ENCODE results near the gene SLC9A7.
"Not testable (repeated sequence)": the region's sequence is repeated elsewhere in the genome, so short reads cannot be mapped to it uniquely, and the experiment has no call there.

SLC9A7 gene

DNA sequence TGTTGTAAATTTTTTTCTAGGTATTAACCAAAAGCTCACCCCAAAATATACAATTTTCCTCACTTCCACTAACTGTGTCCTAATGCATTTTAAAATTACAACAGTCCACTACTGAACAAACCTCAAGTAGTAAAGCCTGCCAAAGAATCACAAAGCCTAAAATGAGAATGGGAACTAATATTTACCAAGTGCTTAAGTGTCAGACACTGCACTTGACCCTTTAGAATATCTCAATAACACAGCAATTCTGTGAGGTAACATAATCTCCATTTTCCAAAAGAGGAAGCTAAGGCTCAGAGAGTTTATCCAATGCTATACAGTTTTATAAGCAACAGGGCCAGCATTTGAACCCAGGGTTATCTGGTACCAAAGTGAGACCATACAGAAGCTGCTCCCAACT, 4.9 kb downstream of the SLC9A7 start:
- no peak for DNase-seq (ENCODE audit: low read depth)

DNA sequence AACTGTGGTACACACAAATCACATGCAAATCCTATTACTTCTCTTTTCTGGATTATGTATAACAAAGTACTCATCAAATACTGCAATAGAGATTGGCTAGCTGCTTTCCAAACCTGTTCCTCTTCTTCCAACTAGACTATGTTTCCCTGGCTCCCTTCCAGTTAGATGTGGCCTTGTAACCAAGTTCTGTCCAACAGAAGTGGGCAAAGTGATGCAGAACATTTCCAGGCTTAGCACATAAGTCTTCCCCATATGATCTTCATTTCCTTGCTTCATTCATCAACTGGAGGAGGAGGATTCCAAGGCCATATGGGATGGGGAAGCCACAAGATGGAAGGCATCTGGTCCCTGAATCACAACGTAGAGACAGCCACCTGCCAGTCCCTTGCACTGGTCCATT, 8.0 kb downstream of the SLC9A7 start:
- DNase-seq (ENCODE audit: low read depth) = no peak

DNA sequence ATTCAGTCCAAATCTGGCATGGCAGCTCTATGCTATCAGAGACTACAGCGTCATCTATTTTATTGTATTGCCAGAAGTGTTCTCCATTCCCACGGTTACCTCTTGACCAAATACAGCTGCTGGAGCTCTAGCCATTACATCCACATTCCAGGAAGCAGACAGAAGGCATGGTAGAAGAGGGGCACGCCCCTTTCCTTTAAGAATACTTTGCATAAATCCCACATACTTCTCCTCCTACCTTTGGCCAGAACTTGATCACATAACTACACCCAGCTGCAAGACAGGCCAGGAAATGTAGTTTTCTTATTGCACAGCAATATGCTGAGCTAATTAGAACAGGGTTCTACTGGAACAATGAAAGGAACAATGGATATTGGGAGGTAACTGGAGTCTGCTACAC, 14.9 kb downstream of the SLC9A7 start:
- no peak for DNase-seq (ENCODE audit: low read depth)

DNA sequence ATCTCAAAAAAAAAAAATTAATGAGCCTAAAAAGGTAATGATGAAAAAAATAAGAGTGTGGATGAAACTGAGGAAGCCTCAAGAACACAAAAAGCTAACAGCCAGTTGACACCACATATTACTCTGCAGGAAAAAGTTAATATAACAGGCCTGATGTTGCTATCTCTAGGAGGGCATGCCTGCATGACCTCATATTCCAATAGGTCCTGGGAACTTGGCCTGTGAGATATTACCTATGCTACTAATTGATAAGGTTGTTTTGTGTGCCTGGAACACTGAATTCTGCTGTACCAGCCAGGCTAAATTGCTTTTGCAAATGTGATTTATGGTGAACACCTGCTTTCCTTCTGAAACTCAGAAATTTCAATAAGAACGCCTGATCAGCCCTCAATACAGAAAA, 15.9 kb downstream of the SLC9A7 start:
- no peak for DNase-seq (ENCODE audit: low read depth)

DNA sequence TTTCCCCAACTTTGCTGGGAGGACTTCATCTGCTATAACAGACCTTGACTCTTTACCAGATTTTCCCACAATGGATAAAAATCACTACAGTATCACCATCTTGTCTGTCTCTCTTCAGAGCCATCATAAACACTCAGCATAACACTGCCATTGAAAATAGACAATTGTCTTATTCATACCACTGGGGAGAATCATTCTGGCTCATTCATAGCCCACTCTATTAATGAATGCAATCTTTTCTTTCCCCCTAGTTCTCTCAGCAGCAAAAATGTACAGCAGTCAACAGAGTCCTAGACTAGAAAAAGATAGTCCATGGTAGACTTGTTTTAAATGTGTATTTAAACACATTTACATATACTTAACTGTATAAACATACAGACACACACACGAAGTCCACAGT, 19.2 kb downstream of the SLC9A7 start:
- no peak for DNase-seq (ENCODE audit: low read depth)

DNA sequence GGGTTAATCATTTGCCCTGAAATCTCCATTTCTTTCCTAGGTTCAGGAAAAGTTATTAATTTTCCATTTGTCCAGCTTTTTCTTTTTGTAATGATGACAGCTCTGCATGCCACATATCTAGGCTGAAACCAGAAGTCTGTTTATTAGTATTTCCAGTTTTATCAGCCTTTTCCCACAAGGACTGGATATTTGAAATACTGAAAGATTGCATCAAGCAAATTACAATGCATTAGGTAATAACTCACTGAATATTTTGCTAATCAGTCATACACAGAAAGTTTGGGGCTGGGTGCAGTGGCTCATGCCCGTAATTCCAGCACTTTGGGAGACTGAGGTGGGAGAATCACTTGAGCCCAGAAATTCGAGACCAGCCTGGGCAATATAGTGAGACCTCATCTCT, 21.5 kb downstream of the SLC9A7 start:
- DNase-seq (ENCODE audit: low read depth) = peak; percentile 86

DNA sequence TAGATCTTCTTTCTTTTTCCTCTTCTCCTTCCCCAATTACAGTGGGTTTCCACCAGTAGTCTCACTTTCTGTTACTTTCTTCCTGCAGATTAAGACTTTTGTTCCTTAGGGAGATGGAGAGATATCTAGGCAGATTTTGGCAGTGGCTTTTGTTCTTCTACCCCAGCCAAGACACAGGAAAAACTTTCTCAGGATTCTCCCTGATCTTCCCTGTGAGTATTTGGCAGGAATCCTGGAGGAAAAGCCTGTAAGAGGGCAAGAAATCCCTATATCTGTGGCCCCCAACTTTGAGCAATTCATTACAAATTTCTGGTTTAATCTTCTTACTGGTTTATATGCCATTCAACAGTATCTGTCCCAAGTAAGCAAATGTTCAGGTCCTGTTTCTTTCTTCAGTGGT, 21.9 kb downstream of the SLC9A7 start:
- DNase-seq (ENCODE audit: low read depth) = peak; percentile 62

DNA sequence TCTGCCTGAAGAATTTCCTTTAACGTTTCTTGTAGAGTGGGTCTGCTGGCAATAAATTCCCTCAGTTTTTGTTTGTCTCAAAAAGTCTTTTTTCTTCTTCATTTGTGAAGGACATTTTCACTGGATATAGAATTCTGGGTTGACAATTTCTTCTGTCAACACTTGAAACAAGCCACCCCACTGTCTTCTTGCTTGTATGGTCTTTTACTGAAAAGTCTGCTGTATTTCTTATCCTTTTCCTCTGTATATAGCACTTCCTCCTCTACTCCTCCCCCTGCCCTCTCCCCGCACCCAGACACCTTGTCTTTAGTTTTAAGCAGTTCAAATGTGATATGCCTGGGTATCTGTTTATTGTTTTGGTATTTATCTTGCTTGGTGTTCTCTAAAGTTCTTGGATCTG, 23.3 kb downstream of the SLC9A7 start:
- no peak for DNase-seq (ENCODE audit: low read depth)

DNA sequence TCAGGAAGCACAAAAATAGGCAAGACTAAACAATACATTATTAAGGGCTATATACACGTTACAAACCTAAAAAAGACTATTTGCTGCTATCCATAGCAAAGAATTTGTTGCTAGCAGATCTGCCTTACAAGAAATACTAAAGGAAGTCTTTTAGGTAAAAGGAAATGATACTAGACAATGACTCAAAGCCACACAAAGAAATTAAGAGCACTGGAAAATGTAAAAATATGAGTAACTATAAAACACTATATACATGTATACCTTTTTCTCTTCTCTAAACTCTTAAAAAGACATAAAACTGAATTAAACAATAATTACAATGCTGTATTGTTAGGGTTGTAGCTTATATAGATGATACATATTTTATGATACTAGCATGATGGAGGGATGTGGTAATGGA, 25.7 kb downstream of the SLC9A7 start:
- no peak for DNase-seq (ENCODE audit: low read depth)

DNA sequence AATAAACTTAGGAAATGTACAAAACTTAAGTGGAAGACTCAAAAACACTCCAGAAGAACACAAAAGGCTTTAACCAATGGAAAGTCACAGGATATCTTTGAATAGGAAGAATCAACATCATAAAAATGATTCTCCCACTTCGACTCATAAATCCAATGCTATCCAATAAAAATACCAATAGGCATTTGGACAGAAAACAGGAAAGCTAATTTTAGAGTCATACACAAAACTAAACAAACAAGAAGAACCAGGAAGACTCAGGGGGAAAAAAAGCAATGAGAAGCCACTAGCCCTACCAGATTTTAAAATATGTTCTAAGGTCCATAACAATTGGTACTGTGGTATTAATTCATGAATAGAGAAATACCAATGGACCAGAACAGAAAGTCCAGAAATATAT, 28.2 kb downstream of the SLC9A7 start:
- DNase-seq (ENCODE audit: low read depth) = peak; percentile 39

DNA sequence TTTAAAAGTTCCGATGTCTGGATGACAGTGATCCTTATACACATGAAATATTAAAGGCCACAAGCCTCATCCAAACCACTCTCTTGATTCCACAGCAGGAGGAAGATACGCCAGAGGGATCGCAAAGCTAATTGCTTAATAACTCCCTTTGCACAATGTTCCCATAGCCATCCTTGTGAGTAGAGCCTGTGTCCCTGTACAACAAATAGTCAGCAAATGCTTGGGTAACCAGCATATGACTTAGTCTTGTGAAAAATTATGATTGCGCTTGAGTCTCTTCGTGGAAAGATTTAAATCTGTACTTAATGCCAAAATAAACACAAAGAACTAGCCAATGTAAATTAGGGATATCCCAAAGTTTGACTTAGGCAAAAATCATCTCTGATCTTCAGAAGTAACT, 31.5 kb downstream of the SLC9A7 start:
- peak; percentile 31 for DNase-seq (ENCODE audit: low read depth)

DNA sequence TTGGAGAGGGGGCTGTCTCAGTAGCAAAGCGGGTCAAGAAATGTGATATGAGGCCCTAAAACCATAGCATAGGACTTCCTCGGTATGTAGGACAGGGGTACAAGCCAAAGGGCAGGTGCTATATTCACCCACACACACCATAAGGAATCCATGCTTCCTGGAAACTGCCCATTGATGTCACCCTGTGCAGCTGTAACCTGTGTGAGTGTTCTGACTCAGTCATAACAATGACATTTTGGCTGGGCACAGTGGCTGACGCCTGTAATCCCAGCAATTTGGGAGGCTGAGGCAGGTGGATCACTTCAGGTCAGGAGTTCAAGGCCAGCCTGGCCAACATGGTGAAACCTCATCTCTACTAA, 35.4 kb downstream of the SLC9A7 start:
- not testable (repeated sequence) for DNase-seq (ENCODE audit: low read depth)

DNA sequence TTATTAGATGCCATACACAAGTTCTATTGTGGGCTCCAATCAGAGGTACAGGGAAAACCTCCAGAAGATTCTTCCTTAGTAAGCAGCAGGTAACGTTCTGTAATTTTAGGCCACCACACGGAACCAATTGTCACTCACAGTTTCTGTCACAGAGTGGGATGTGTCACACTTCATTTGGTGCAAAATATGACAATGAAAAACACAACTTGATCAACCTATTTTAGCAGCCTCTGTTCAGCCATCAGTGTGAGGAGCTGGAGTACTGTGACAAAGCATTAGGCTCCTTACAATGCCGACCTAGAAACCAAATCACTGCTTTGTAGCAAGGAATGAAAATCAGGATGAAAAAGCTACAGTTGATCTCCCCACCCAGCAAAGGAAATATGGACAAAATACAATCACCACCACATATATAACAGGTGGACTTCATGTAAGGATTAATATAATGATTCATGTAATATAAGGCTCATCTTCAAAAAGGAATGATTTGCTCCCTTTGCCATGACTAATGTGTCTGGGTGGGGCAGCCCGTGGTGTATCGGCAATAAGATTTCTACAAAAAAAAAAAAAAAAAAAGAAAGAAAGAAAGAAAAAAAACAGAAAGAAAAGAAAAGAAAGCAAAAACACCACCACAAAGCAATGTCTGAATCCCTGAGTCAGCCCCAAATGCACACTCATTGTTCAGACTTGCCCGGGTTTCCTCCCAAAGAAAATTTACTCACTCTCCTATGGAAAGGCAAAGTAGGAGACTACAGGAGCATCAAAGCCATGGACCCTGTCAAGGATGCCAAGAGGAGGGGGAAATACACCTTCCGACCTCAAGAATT, 36.0 kb downstream of the SLC9A7 start:
- peak; percentile 29 for DNase-seq (ENCODE audit: low read depth)

DNA sequence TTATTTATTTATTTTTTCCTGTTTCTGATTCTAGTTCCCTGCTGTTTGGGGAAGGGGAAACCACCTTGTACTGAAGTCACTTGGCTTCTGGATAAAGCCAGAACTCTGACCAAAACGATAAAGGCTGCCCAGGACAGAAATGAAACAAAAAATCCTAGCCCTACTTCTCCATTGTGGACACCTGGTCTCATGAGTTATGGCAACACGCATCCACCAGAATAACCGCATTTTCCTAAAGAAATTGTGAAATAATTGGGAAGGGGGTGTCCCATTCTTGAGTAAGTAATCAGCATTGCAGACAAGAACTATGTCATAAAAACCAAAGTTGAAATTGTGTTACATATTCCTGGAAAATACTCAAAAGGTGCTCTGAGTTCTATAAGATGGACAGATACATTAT, 42.1 kb downstream of the SLC9A7 start:
- no peak for DNase-seq (ENCODE audit: low read depth)

DNA sequence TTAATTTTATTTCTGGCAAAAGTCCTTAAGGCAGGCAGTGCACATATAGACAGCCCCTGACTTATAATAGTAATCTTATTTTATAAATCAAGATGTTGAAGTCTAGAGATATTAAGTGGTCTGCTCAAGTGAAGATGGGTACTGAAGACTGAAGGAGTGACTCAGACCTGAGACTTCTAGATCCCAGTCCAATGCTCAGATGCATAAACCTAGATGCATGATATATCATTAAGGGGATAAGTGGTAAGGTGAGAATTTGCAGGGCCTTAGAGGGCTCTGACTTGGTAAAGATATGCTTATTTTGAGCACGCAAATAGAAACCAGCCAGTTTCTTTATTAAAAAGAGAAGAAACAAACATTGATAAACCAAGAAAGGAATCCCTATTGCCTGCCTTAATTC, 42.9 kb downstream of the SLC9A7 start:
- no peak for DNase-seq (ENCODE audit: low read depth)

DNA sequence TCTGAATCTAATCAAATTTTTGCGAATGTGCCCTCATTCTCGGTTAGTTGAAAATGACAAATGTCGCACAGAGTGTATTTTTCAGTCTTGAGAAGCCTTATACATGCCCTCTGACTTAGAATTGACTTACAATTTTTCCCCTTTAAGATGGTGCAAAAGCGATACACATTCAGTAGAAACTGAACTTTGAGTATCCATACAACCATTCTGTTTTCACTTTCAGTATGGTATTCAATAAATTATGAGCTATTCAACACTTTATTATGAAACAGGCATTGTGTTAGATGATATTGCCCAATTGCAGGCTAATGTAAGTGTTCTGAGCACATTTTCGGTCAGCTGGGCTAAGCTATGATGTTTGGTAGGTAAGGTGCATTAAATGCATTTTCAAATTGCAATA, 43.4 kb downstream of the SLC9A7 start:
- no peak for DNase-seq (ENCODE audit: low read depth)

DNA sequence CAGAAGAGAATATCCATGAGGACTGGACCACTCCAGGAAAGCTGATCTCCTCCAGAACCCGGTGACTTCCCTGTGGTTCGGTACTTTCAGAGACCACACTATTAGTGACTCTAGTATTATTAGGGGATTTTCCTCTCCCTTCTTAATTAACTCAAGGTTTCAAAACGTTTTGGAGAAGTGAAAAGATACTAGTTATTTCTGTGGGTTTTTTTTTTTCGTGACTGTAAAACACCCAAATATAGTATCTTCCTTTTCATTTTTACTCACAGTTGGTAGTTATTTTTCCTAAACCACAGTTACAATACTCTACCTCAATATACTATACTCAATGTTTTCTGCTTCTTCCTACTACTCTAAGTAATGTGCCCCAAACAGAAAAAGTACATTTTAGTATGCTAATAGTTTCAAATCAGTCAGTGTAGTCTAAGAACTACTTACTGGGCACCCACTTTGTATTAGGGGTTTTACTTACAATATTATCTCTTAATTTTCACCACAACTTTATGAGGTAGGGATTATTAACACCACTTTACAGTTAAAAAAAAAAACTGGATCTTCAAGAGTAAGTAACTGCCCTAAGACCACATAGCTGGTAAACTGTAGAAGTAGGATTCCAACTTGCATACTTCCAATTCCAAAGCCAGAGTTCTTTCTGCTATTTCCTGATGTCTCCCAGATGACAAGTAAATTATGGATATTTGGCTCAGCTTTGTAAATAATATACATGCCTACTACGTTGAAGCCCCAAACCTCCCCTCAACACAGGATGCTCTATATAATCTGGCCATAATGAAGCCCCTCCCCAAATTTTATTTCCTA, 45.0 kb downstream of the SLC9A7 start:
- DNase-seq (ENCODE audit: low read depth) = peak; percentile 75

DNA sequence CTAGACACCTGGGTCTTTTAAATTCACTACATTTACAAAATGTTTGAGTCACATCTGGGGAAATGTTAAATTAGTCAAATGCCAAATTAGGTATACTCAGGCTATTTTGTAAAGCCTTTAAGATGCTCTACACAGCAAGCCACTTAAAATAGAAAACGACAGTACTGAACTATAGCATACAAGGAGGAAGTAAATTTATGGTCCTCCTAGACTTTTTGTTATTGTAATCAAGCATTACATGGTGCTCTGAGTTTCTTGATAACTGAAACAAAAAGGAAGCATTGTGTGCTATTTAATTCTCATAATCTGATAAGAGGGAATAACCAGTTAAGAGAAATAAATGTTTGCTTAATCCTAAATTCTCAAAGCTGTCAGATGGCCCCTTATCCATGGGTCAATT, 46.2 kb downstream of the SLC9A7 start:
- no peak for DNase-seq (ENCODE audit: low read depth)

DNA sequence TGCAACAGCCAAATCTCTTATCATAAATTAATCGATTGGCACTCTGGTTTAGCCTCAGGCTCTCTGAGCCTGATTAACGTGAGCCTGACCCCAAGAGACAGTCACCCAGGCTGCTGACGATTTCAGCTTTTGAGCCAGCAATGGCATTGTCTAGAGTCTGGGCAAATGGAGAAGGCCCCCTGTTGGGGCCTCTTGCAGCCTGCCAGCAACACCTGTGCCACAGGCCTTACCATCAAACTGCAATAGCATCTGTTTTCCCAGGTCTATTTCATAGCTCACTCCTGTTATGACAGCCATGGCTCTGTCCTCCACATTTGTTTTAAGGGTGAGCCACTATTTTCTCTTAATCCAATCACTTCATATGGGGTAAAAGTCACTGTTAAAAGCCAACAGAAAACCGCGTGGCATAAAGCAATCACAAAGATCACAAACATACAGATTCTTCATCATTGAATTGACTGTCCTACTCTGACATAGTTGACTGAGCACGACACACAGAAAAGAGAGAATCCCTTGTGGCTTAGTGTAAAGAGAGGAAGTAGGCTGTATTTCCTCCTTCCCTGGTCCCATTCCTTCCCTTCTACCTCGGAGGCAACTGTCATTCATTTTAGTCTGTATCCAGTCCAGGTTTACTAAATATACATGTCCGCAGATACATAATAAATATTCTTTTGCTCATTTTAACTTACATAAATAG, 47.8 kb downstream of the SLC9A7 start:
- no peak for DNase-seq (ENCODE audit: low read depth)

DNA sequence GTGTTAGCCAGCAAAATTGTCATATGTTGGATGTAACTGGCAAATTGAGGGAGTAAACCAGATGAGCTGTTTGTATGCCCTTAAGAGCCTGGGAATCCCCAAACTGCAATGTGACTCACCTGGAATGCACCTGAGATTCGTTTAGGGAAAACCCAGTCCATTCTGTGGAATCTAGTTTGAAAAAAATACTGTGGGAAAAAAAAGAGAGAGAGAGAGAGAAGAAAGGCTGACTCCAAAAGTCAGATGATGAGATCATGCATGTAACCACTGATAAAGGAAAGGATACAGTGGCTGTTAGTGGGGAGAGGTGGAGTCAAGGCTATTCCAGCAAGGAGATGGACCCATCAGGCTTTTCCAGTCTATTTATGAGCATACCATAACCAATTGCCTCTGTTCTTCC, 48.5 kb downstream of the SLC9A7 start:
- DNase-seq (ENCODE audit: low read depth) = peak; percentile 48

DNA sequence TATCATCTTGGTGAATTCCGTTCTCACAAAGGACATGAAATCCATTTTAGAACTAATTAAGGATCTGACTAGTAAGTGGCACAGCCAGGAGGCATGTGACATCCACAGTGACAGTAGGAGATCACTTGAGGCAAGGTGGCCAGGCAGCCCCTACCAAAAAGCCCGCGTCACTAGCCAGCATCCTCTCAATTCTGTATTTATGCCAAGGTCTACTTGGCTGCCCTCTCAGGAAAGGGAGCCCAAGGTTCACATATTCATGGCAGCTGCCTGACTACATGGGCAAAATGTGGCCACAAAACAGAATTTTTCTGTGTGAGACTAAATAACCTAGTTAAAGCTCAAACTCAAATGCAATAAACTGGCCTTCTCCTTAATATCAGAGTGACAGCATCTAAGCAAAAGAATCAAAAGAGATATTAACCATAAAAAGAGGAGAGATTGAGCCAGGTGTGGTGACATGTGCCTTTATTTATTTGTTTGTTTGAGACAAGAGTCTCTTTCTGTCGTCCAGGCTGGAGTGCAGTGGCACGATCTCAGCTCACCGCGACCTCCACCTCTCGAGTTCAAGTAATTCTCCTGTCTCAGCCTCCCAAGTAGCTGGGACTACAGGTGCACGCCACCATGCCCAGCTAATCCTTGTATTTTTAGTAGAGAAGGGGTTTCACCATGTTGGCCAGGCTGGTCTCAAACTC, 51.5 kb downstream of the SLC9A7 start:
- no peak for DNase-seq (ENCODE audit: low read depth)

DNA sequence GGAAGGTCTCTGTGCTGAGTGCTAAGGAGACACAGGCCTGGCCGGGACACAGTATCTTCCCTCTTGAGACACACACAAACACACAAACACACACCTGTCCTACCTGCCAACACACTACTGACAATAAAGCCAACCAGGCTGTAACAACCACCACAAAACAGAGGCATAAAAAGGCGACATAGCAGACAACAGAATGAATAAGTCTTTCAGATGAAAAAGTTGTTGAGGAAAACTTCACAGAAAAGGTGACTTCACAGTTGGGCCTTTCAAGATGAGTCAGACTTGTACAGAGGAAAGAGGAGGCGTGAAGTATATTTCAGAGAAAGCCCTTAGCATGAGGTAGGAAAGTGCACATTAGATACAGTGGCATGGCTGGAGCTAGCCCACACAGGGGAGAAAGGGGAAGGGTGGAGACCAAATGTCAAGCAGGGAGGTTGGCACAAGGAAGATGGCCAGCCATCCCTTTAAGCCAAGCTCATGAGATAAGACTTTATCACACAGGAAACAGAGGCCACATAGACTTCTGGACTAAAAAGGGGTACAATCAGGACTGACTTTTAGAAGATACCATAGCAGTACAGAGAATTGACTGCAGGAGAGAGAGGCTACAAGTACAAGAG, 54.0 kb downstream of the SLC9A7 start:
- DNase-seq (ENCODE audit: low read depth) = no peak

Measured in EH (cell line).